ENCODE data around the gene DYRK1A. TPM values are rescaled to one million over a fixed set of nuclear protein-coding genes. Genes with fewer than 3 reads are reported as not detected.

DYRK1A gene
- total and polyA plus RNA-seq, 2 of the 13 experiments (the other 11 are each of a cell fraction or from before 2014, with no cell fraction given) = 24.6 to 34.2 TPM

- TF ChIP-seq, protein P1, sequence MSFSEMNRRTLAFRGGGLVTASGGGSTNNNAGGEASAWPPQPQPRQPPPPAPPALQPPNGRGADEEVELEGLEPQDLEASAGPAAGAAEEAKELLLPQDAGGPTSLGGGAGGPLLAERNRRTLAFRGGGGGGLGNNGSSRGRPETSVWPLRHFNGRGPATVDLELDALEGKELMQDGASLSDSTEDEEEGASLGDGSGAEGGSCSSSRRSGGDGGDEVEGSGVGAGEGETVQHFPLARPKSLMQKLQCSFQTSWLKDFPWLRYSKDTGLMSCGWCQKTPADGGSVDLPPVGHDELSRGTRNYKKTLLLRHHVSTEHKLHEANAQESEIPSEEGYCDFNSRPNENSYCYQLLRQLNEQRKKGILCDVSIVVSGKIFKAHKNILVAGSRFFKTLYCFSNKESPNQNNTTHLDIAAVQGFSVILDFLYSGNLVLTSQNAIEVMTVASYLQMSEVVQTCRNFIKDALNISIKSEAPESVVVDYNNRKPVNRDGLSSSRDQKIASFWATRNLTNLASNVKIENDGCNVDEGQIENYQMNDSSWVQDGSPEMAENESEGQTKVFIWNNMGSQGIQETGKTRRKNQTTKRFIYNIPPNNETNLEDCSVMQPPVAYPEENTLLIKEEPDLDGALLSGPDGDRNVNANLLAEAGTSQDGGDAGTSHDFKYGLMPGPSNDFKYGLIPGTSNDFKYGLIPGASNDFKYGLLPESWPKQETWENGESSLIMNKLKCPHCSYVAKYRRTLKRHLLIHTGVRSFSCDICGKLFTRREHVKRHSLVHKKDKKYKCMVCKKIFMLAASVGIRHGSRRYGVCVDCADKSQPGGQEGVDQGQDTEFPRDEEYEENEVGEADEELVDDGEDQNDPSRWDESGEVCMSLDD (CRISPR knock-in tag; IDR thresholded peaks at IDR 0.05; ENCODE audit: borderline replicate concordance) = peak; percentile 39; the same call in 1 of the 2 replicates
- TF ChIP-seq ZBTB1 (CRISPR knock-in tag; IDR thresholded peaks at IDR 0.05; ENCODE audit: borderline replicate concordance) (no peak), RERE (CRISPR knock-in tag; IDR thresholded peaks at IDR 0.05; ENCODE audit: low read depth) (no peak), HMG20A (CRISPR knock-in tag; IDR thresholded peaks at IDR 0.05; ENCODE audit: borderline replicate concordance) (no peak), SMAD1 (CRISPR knock-in tag; IDR thresholded peaks at IDR 0.05; ENCODE audit: borderline replicate concordance, low read depth) (no peak), RBFOX2 (IDR thresholded peaks at IDR 0.05; ENCODE audit: low read depth, low read length) (peak; percentile 86), CEBPZ (IDR thresholded peaks at IDR 0.05; ENCODE audit: low read length) (no peak), ATF1 (CRISPR knock-in tag; IDR thresholded peaks at IDR 0.05) (no peak), EED (CRISPR knock-in tag; IDR thresholded peaks at IDR 0.05) (peak; percentile 50; the same call in 1 of the 2 replicates), SOX5 (CRISPR knock-in tag; IDR thresholded peaks at IDR 0.05; ENCODE audit: borderline replicate concordance) (no peak), ZNF383 (CRISPR knock-in tag; IDR thresholded peaks at IDR 0.05; ENCODE audit: borderline replicate concordance) (no peak), SMARCE1 (IDR thresholded peaks at IDR 0.05; ENCODE audit: borderline replicate concordance) (no peak)
- TF ChIP-seq, protein P2, sequence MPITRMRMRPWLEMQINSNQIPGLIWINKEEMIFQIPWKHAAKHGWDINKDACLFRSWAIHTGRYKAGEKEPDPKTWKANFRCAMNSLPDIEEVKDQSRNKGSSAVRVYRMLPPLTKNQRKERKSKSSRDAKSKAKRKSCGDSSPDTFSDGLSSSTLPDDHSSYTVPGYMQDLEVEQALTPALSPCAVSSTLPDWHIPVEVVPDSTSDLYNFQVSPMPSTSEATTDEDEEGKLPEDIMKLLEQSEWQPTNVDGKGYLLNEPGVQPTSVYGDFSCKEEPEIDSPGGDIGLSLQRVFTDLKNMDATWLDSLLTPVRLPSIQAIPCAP (CRISPR knock-in tag; IDR thresholded peaks at IDR 0.05; ENCODE audit: low read depth) = no peak
- TF ChIP-seq, protein P3, sequence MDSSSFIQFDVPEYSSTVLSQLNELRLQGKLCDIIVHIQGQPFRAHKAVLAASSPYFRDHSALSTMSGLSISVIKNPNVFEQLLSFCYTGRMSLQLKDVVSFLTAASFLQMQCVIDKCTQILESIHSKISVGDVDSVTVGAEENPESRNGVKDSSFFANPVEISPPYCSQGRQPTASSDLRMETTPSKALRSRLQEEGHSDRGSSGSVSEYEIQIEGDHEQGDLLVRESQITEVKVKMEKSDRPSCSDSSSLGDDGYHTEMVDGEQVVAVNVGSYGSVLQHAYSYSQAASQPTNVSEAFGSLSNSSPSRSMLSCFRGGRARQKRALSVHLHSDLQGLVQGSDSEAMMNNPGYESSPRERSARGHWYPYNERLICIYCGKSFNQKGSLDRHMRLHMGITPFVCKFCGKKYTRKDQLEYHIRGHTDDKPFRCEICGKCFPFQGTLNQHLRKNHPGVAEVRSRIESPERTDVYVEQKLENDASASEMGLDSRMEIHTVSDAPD (CRISPR knock-in tag; IDR thresholded peaks at IDR 0.05) = no peak
These were observed 774 bp upstream of the DYRK1A start (continued) for GRCh38 chr21:37365517-37366481.
